Measurements from ENCODE around the gene UHMK1.

DNA sequence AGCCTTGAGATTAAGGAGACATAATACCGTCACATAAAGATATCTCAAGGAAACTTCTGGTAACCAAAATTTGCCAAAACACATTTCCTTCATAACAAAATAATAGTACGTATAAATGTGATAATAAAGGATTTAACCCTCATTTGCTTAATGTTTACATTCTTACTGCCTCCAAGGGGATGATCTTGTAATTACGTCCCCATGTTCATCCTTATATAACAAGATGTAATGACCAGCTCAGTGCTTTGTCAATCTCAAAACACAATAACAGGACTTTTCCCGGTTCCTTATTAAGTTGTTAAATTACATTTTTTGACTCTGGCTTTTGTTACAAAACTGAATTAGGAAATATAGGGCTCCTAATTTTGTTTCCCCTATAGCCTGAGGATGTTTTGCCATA, 41.3 kb upstream of the UHMK1 start:
- TF ChIP-seq EZH2 (IDR thresholded peaks at IDR 0.05) (no peak), POLR2AphosphoS5 (IDR thresholded peaks at IDR 0.05; ENCODE audit: borderline replicate concordance, low read depth, low read length) (no peak), FOXP2 (optimal IDR thresholded peaks at IDR 0.05; ENCODE audit: control extremely low read depth, extremely low read length, insufficient read depth) (no peak)

Measured in SK-N-MC (cell line).